D721Med (cell line): ENCODE data around the gene PRSS53.

Experiments
- DNase-seq: peaks from one replicate; pipeline ENCODE4 v3.0.0; 2011; ENCODE audit warnings: low spot score; ENCODE audit not compliant: insufficient read length
- FAIRE-seq: peaks from 2 replicates; lab custom pipeline; 2011; peaks lifted over from hg19 to GRCh38; lab: Jason Lieb, UNC
- TF ChIP-seq, protein P1 (sequence below): IDR thresholded peaks from 2 replicates; pipeline ENCODE4 v1.5.1; 2012; ENCODE audit warnings: mild to moderate bottlenecking, control low read depth; ENCODE audit not compliant: insufficient read depth; ENCODE audit errors: missing control alignments

Gene PRSS53

GRCh38 chr16:31080035-31080629, 8.6 kb downstream of the PRSS53 start:
- TF ChIP-seq, protein P1, sequence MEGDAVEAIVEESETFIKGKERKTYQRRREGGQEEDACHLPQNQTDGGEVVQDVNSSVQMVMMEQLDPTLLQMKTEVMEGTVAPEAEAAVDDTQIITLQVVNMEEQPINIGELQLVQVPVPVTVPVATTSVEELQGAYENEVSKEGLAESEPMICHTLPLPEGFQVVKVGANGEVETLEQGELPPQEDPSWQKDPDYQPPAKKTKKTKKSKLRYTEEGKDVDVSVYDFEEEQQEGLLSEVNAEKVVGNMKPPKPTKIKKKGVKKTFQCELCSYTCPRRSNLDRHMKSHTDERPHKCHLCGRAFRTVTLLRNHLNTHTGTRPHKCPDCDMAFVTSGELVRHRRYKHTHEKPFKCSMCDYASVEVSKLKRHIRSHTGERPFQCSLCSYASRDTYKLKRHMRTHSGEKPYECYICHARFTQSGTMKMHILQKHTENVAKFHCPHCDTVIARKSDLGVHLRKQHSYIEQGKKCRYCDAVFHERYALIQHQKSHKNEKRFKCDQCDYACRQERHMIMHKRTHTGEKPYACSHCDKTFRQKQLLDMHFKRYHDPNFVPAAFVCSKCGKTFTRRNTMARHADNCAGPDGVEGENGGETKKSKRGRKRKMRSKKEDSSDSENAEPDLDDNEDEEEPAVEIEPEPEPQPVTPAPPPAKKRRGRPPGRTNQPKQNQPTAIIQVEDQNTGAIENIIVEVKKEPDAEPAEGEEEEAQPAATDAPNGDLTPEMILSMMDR, result no peak
- DNase-seq (no peak), FAIRE-seq (no peak)

DNA sequence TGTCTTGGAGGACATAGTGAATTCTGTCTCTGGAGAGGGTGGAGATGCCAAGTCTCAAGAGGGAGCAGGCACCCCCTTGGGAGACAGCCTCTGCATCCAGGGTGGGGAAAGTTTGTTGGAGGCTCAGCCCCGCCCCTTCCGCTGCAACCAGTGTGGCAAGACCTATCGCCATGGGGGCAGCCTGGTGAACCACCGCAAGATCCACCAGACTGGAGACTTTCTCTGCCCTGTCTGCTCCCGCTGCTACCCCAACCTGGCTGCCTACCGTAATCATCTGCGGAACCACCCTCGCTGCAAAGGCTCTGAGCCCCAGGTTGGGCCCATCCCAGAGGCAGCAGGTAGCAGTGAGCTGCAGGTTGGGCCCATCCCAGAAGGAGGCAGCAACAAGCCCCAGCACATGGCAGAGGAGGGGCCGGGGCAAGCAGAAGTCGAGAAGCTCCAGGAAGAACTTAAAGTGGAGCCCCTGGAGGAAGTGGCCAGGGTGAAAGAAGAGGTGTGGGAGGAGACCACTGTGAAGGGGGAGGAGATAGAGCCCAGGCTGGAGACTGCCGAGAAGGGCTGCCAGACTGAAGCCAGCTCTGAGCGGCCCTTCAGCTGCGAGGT, 9.3 kb downstream of the PRSS53 start:
- TF ChIP-seq, protein P1, result no peak
- FAIRE-seq, result no peak
- peak; percentile 14 for DNase-seq

DNA sequence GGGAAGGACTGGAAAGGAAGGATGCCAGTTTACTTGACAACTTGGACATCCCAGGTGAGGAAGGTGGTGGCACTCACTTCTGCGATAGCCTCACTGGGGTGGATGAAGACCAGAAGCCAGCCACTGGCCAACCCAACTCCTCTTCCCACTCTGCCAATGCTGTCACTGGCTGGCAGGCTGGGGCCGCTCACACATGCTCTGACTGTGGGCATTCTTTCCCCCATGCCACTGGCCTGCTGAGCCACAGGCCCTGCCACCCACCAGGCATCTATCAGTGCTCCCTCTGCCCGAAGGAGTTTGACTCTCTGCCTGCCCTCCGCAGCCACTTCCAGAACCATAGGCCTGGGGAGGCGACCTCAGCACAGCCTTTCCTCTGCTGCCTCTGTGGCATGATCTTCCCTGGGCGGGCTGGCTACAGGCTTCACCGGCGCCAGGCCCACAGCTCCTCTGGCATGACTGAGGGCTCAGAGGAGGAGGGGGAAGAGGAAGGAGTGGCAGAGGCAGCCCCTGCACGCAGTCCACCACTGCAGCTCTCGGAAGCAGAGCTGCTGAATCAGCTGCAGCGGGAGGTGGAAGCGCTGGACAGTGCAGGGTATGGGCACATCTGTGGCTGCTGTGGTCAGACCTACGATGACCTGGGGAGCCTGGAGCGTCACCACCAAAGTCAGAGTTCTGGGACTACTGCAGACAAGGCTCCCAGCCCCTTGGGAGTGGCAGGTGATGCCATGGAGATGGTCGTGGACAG, 10.0 kb downstream of the PRSS53 start:
- TF ChIP-seq, protein P1, result no peak
- FAIRE-seq, result no peak
- DNase-seq, result peak; percentile 11

DNA sequence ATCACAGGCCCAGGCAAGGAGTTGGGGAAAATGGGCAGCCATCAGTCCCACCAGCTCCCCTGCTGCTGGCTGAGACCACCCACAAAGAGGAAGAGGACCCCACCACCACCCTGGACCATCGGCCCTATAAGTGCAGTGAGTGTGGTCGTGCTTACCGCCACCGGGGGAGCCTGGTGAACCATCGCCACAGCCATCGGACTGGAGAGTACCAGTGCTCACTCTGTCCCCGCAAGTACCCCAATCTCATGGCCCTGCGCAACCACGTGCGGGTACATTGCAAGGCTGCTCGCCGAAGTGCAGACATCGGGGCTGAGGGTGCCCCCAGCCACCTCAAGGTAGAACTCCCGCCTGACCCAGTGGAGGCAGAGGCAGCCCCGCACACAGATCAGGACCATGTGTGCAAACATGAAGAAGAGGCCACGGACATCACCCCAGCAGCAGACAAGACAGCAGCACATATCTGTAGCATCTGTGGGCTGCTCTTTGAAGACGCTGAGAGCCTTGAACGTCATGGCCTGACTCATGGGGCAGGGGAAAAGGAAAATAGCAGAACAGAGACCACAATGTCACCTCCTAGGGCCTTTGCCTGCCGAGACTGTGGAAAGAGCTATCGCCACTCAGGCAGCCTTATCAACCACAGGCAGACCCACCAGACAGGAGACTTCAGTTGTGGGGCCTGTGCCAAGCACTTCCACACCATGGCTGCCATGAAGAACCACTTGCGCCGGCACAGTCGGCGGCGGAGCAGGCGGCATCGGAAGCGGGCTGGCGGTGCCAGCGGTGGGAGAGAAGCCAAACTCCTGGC, 10.9 kb downstream of the PRSS53 start:
- TF ChIP-seq, protein P1, result no peak
- FAIRE-seq (no peak), DNase-seq (no peak)

GRCh38 chr16:31077024-31077423, 11.7 kb downstream of the PRSS53 start:
- TF ChIP-seq, protein P1, result no peak
- DNase-seq, result no peak
- no peak for FAIRE-seq

- TF ChIP-seq, protein P1, result no peak
- DNase-seq, result no peak
- no peak for FAIRE-seq
Measured at GRCh38 chr16:31076319-31076718, 12.4 kb downstream of the PRSS53 start.
